ENCODE data around the gene PGM3. TPM values are rescaled to one million over a fixed set of nuclear protein-coding genes. Genes with fewer than 3 reads are reported as not detected.

Gene PGM3
- total RNA-seq, 2 donors from 2014 or later: 78.3 to 101 TPM

DNA sequence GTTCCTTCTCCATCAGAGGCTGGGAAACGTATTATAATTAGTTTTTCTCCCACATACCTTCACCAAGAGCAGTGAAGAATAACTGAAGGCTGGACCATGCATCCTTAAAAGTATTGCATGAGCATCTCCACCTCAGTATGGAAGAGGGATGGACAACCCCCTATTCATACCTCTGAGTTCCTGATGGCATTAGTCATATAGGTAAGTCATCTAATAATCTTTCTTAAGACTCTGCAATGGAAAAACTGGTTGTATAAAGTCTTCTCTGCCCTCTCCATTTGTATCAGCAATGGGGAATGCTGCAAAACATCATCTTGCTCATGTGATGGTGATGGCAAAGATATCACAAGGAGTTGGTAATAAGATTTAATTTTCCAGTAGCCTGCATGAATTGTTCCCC is 24.5 kb downstream of the PGM3 start:
- Histone ChIP-seq H3K27me3 (ENCODE audit: control insufficient read depth, insufficient read depth, low read length, poor library complexity, severe bottlenecking) (no peaks in the 10 kb centered on the region), H3K27ac (ENCODE audit: low read depth, low read length) (no peak overlapping the region), H3K4me1 (ENCODE audit: control insufficient read depth, insufficient read depth, low read length) (no peaks in the 10 kb centered on the region), H3K4me3 (ENCODE audit: low read length) (no peak overlapping the region), H3K9me3 (ENCODE audit: control insufficient read depth, low read length) (no peaks in the 10 kb centered on the region), H3K9ac (ENCODE audit: extremely low read depth, low read length, poor library complexity, severe bottlenecking) (no peak overlapping the region), H3K36me3 (ENCODE audit: control insufficient read depth, insufficient read depth, low read length) (peaks cover 95% of the 10 kb centered on the region)
- TF ChIP-seq, protein P1, sequence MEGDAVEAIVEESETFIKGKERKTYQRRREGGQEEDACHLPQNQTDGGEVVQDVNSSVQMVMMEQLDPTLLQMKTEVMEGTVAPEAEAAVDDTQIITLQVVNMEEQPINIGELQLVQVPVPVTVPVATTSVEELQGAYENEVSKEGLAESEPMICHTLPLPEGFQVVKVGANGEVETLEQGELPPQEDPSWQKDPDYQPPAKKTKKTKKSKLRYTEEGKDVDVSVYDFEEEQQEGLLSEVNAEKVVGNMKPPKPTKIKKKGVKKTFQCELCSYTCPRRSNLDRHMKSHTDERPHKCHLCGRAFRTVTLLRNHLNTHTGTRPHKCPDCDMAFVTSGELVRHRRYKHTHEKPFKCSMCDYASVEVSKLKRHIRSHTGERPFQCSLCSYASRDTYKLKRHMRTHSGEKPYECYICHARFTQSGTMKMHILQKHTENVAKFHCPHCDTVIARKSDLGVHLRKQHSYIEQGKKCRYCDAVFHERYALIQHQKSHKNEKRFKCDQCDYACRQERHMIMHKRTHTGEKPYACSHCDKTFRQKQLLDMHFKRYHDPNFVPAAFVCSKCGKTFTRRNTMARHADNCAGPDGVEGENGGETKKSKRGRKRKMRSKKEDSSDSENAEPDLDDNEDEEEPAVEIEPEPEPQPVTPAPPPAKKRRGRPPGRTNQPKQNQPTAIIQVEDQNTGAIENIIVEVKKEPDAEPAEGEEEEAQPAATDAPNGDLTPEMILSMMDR (conservative IDR thresholded peaks at IDR 0.05): no peak
- no peaks in the 10 kb centered on the region for H3K9me3 Mint-ChIP-seq
- H3K27me3 Mint-ChIP-seq (ENCODE audit: insufficient read depth): no peaks in the 10 kb centered on the region
- no peak overlapping the region for H3K4me3 Mint-ChIP-seq
- DNase-seq: no peak
- 100% methylated on average over 1 of the region's 1 CpG; no CpG with 5 or more reads in 1 of the 2 experiments for WGBS, 2 experiments (ENCODE audit: insufficient coverage in 1 of 2, insufficient read length in 1 of 2)
- no peaks in the 10 kb centered on the region for H3K4me1 Mint-ChIP-seq
- H3K27ac Mint-ChIP-seq: peak overlapping the region; percentile 26
- peaks cover 68% of the 10 kb centered on the region for H3K36me3 Mint-ChIP-seq (ENCODE audit: low read depth)

DNA sequence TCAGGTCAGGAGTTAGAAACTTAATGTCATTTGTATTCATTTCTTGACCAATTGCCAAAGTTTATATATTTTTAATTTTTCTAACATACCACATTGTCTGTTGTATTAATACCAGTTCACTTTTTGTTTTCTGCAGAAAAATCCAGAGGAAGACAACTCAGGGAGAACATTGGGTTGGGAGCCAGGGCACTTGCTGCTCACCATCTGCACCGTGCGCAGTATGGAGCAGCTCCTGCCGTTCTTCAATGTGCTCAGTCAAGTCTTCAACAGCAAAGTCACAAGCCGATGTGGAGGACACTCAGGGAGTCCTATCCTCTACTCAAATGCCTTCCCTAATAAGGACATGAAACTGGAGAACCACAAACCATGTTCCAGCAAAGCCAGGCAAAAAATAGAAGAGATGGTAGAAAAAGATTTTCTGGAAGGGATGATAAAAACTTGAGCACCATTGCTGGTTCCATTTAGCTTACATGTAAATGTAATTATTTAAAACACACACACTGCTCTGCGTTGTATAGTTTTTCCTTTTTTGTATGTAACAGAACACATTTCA is 25.3 kb downstream of the PGM3 start:
- no peak overlapping the region for H3K9ac ChIP-seq (ENCODE audit: extremely low read depth, low read length, poor library complexity, severe bottlenecking)
- H3K27ac ChIP-seq (ENCODE audit: low read depth, low read length): no peak overlapping the region
- 95 to 100% methylated on average over 2 to 4 of the region's 5 CpGs for WGBS, 2 experiments (ENCODE audit: insufficient coverage in 1 of 2, insufficient read length in 1 of 2)
- H3K36me3 Mint-ChIP-seq (ENCODE audit: low read depth): peaks cover 67% of the 10 kb centered on the region
- no peak overlapping the region for H3K4me3 ChIP-seq (ENCODE audit: low read length)
- no peaks in the 10 kb centered on the region for H3K27me3 Mint-ChIP-seq (ENCODE audit: insufficient read depth)
- no peaks in the 10 kb centered on the region for H3K4me1 ChIP-seq (ENCODE audit: control insufficient read depth, insufficient read depth, low read length)
- H3K27me3 ChIP-seq (ENCODE audit: control insufficient read depth, insufficient read depth, low read length, poor library complexity, severe bottlenecking): no peaks in the 10 kb centered on the region
- H3K4me3 Mint-ChIP-seq: no peak overlapping the region
- H3K9me3 ChIP-seq (ENCODE audit: control insufficient read depth, low read length): no peaks in the 10 kb centered on the region
- peaks cover 94% of the 10 kb centered on the region for H3K36me3 ChIP-seq (ENCODE audit: control insufficient read depth, insufficient read depth, low read length)
- H3K4me1 Mint-ChIP-seq: no peaks in the 10 kb centered on the region
- no peaks in the 10 kb centered on the region for H3K9me3 Mint-ChIP-seq
- peak overlapping the region; percentile 55 for H3K27ac Mint-ChIP-seq
- DNase-seq: no peak
- TF ChIP-seq, protein P1 (conservative IDR thresholded peaks at IDR 0.05): no peak

DNA sequence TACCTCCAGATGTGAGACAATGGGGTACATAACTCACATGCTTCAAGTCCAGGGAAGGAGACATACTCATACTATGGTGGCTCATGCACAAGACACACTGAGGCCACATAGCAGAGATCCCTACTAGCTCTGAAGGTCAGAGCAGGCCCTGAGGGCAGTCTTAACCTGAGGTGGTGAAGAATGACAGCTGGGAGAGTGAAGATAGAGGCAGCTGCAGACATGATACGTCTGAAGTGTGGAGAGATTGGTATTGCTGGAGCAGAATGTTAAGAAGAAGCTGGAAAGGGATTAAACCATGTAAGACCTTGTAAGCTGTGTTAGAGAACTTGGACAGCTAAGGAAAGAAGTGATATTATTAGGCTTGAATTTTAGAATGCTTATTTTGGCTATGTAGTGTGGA is 32.9 kb downstream of the PGM3 start:
- Mint-ChIP-seq H3K36me3 (ENCODE audit: low read depth) (peaks cover 59% of the 10 kb centered on the region), H3K9me3 (no peaks in the 10 kb centered on the region), H3K4me1 (no peaks in the 10 kb centered on the region), H3K4me3 (no peak overlapping the region), H3K27me3 (ENCODE audit: insufficient read depth) (no peaks in the 10 kb centered on the region), H3K27ac (no peak overlapping the region)
- H3K27ac ChIP-seq (ENCODE audit: low read depth, low read length): no peak overlapping the region
- H3K9ac ChIP-seq (ENCODE audit: extremely low read depth, low read length, poor library complexity, severe bottlenecking): no peak overlapping the region
- TF ChIP-seq, protein P1 (conservative IDR thresholded peaks at IDR 0.05): no peak
- no peaks in the 10 kb centered on the region for H3K4me1 ChIP-seq (ENCODE audit: control insufficient read depth, insufficient read depth, low read length)
- H3K27me3 ChIP-seq (ENCODE audit: control insufficient read depth, insufficient read depth, low read length, poor library complexity, severe bottlenecking): no peaks in the 10 kb centered on the region
- no peaks in the 10 kb centered on the region for H3K9me3 ChIP-seq (ENCODE audit: control insufficient read depth, low read length)
- DNase-seq: no peak
- H3K4me3 ChIP-seq (ENCODE audit: low read length): no peak overlapping the region
- H3K36me3 ChIP-seq (ENCODE audit: control insufficient read depth, insufficient read depth, low read length): peaks cover 83% of the 10 kb centered on the region
- WGBS, 2 experiments (ENCODE audit: insufficient coverage in 1 of 2, insufficient read length in 1 of 2): 96 to 100% methylated on average over 1 of the region's 1 CpG

All from endodermal cell (in vitro differentiated cells).